Epithelial cell of proximal tubule (primary cell): ENCODE data around the gene NECTIN3. TPM values are rescaled to one million over a fixed set of nuclear protein-coding genes. Genes with fewer than 3 reads are reported as not detected.

ENCODE experiments used
- DNase-seq: peaks from one replicate; pipeline ENCODE4 v3.0.0-alpha.2; 2011; ENCODE audit warnings: low read depth
- H3K4me3 ChIP-seq: 2 replicates; pipeline ENCODE4 v1.5.1; 2011; ENCODE audit warnings: low read depth, mild to moderate bottlenecking, low read length
- total RNA-seq: library from RNA; depleted of rRNA; stranded (reverse); fragments of >200 nt; gene quantifications from 2 replicates; pipeline ENCODE4 v1.2.3, GENCODE V29; 2015
- TF ChIP-seq, protein P1 (sequence below): conservative IDR thresholded peaks from 2 replicates; pipeline ENCODE4 v1.5.1; 2012; ENCODE audit warnings: low read depth, mild to moderate bottlenecking, low read length

The NECTIN3 gene
- total RNA-seq, 1 donor from 2014 or later, result 30.1 TPM

DNA sequence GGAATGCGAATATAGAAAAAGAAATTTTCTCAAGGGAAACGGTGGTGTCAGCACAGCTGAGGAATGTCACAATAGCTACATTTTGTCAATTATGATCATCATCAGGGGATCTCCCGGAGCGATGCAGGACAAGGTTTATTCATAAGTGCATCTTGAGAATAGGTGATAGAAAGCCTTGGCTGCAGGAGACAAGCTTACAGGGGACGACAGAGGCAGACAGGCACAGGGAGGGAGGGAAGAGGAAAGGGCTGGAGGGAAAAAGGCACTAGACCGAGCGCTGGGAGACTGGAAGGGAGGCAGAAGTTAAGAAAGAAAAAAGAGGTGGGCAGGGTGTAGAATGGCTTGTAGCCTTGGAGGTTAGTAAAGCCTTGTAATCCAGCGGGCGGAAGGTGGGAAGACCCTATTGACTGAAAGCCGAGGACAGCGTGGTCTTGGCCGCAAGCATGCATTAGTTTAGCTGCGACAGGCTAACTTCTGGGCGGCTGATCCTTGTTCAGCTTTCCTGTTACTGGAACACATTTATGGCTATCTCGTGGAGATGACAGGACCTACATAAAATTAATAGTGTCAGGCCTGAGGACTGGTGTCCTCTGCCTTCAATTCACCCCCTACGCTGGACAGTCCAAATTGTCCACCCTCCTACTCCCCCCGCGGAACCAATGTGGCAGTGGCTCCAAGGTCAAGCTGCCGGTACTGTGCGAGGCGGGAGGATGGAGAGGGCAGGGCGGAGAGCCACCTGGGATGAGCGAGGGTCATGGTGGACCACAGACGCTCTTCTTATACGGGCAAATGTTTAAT lies 1.4 kb upstream of the NECTIN3 start:
- no peak for DNase-seq
- peak overlapping the region; percentile 75 for H3K4me3 ChIP-seq
- TF ChIP-seq, protein P1, sequence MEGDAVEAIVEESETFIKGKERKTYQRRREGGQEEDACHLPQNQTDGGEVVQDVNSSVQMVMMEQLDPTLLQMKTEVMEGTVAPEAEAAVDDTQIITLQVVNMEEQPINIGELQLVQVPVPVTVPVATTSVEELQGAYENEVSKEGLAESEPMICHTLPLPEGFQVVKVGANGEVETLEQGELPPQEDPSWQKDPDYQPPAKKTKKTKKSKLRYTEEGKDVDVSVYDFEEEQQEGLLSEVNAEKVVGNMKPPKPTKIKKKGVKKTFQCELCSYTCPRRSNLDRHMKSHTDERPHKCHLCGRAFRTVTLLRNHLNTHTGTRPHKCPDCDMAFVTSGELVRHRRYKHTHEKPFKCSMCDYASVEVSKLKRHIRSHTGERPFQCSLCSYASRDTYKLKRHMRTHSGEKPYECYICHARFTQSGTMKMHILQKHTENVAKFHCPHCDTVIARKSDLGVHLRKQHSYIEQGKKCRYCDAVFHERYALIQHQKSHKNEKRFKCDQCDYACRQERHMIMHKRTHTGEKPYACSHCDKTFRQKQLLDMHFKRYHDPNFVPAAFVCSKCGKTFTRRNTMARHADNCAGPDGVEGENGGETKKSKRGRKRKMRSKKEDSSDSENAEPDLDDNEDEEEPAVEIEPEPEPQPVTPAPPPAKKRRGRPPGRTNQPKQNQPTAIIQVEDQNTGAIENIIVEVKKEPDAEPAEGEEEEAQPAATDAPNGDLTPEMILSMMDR, result no peak

DNA sequence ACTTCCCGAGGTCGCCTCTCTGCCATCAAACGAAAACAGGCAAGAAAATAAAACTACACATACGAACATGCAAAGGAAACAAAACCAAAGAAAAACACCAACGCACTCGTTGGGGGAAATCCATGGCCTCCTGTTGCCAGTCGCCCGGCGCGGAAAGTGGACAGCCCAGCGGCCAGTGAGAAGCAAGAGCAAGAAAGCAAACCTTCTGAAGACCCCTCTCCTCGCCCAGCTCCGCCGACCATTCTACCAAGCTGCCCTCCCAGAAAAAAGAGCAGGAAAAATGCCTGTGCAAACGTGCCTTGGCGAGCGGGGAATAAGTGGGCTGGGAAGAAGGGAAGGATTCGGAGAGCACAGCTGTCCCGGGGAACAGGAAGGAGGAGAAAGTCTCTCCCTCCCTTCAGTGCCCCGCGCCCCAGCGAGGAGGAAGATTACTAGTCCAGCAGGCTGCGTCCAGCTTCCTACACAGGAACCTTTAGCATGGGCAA lies 802 bp upstream of the NECTIN3 start:
- peak overlapping the region; percentile 75 for H3K4me3 ChIP-seq
- peak; percentile 30 for DNase-seq
- TF ChIP-seq, protein P1, result no peak

DNA sequence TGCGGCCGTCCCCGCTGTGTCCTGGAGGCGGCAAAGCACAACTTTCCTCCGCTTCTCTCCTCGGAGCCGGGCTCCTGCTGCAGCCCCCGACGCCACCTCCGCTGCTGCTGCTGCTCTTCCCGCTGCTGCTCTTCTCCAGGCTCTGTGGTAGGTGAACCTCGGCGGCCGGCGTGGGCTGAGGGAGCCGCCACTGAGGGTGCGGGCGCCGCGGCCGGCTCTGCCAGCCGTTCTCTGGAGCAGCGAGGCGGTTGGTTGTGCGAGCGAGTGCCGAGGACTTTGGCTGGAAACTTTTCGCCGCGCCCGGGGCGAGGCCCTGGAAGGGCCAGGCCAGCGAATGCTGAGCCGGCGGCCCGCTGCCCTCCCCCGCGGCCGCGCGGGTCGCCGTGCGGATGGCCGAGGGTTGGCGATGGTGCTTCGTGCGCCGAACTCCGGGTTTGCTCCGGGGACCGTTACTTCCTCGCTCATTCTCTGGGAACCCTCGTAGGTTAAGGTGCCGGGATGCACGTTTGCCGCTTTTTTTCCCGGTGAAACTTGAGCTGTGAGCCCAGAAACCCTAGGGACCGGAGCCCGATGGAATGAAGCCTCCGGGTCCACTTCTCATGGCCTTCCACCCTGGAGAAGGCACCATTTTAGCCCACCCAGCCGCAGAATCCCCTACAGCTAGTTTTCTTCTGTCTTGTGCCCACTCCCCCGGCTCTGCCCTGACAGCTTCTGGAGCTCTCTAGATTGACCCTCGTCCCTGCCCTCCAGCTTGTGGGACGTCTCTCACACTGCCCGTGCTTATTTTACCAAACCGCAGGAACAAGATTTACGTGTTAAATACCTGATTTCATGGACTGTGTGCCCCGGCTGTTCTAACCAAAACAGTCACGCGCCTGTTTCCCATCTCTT lies 660 bp downstream of the NECTIN3 start:
- TF ChIP-seq, protein P1, result no peak
- DNase-seq, result no peak
- peak overlapping the region; percentile 75 for H3K4me3 ChIP-seq

DNA sequence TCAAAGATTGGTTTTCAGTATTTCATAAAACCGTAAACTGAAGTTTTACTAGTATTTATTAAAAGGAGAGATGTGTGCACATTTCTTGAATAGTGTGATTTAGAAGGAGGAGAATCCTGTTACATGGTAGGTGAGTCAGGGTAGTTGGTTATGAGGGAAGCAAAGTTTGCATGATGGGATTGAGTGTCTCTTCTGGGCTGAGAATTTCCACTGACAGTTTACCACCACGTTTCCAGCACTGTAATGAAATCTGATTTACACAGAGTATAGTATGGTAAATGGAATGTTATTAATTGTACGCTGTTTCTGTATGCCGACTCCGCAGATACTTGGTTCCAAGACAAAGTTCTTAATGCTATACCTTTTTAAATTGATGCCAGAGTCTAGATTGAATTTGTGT lies 1.6 kb downstream of the NECTIN3 start:
- H3K4me3 ChIP-seq, result peak overlapping the region; percentile 75
- TF ChIP-seq, protein P1, result no peak
- no peak for DNase-seq

DNA sequence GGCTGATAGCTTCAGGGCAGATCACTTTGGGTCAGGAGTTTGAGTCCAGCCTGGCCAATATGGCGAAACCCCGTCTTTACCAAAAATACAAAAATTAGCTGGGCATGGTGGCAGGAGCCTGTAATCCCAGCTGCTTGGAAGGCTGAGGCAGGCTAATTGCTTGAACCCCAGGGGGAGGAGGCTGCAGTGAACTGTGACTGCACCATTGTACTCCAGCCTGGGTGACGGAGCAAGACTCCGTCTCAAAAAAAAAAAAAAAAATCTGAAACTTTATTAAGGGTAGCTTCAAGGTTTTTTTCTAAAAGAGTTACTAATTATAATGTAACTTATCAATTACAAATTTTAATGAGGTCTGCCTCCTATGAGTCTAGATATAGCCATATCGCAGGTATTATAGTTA lies 5.1 kb downstream of the NECTIN3 start:
- peak overlapping the region; percentile 10 for H3K4me3 ChIP-seq
- TF ChIP-seq, protein P1, result no peak
- DNase-seq, result no peak

DNA sequence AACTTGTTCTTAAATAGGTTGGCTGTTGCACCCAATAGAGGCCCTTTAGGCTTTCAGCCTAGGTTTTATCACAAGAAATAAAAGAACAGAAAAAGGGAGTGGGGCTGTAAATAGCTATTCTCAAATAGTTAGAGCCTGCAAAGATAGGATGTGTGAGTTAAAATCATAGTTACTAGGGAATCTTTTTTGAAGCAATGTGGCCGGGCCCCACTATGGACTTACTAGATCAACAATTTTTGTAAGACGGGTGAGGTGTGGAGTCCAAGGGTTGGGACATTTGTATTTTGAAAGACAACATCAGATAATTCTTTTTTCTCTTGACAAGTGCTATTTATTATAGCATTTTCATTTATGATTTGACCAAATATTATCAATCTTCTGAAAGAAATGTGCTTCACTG lies 5.8 kb downstream of the NECTIN3 start:
- no peak overlapping the region for H3K4me3 ChIP-seq
- TF ChIP-seq, protein P1, result no peak
- no peak for DNase-seq
